Fibroblast of lung (primary cell): Measurements from ENCODE around the gene PDE4B. TPM values are rescaled to one million over a fixed set of nuclear protein-coding genes. Genes with fewer than 3 reads are reported as not detected.

ENCODE experiments used
- DNase-seq, 2 donors: peaks; one replicate each; pipeline versions ENCODE4 v3.0.0 to v3.0.0-alpha.2; 2010; ENCODE audit warnings: low read depth in 2 of 2
- H2AFZ ChIP-seq: 2 replicates; pipeline ENCODE4 v1.5.1; 2012; ENCODE audit warnings: low read length, control low read depth, inconsistent platforms
- H3K27ac ChIP-seq: 2 replicates; pipeline ENCODE4 v1.5.1; 2011; ENCODE audit warnings: low read length, control low read depth; ENCODE audit not compliant: insufficient read depth
- H3K27me3 ChIP-seq: 2 replicates; pipeline ENCODE4 v1.5.1; 2011; ENCODE audit warnings: mild to moderate bottlenecking, low read length; ENCODE audit not compliant: control insufficient read depth, insufficient read depth
- H3K36me3 ChIP-seq: 2 replicates; pipeline ENCODE4 v1.5.1; 2011; ENCODE audit warnings: low read length; ENCODE audit not compliant: control insufficient read depth, insufficient read depth
- H3K4me1 ChIP-seq: 2 replicates; pipeline ENCODE4 v1.5.1; 2011; ENCODE audit warnings: low read length; ENCODE audit not compliant: control insufficient read depth, insufficient read depth; ENCODE audit errors: extremely low read depth
- H3K4me2 ChIP-seq: 2 replicates; pipeline ENCODE4 v1.5.1; 2011; ENCODE audit warnings: low read length, control low read depth; ENCODE audit not compliant: insufficient read depth; ENCODE audit errors: extremely low read depth
- H3K4me3 ChIP-seq, 4 experiments: fragments of 200-600 bp in 1 of 4; sonication (generic) in 1 of 4; replicated peaks in 1 of 4; 2 replicates each; pipeline ENCODE4 v1.5.1; 2011 to 2016; ENCODE audit warnings: low read length in 4 of 4, low read depth in 3 of 4, mild to moderate bottlenecking in 3 of 4, control low read depth in 2 of 4, inconsistent platforms in 1 of 4, mixed read lengths in 1 of 4; ENCODE audit not compliant: insufficient read depth in 1 of 4; ENCODE audit errors: control extremely low read depth in 1 of 4
- H3K79me2 ChIP-seq: 2 replicates; pipeline ENCODE4 v1.5.1; 2012; ENCODE audit warnings: mild to moderate bottlenecking, low read length, inconsistent platforms; ENCODE audit not compliant: control insufficient read depth, insufficient read depth
- H3K9ac ChIP-seq: 2 replicates; pipeline ENCODE4 v1.5.1; 2011; ENCODE audit warnings: mild to moderate bottlenecking, low read length, control low read depth; ENCODE audit not compliant: insufficient read depth
- H3K9me3 ChIP-seq: 2 replicates; pipeline ENCODE4 v1.5.1; 2012; ENCODE audit warnings: low read depth, low read length; ENCODE audit not compliant: control insufficient read depth, insufficient read depth
- H4K20me1 ChIP-seq: 2 replicates; pipeline ENCODE4 v1.5.1; 2011; ENCODE audit warnings: low read length; ENCODE audit not compliant: control insufficient read depth, insufficient read depth; ENCODE audit errors: extremely low read depth
- EZH2 ChIP-seq: IDR thresholded peaks from 2 replicates; pipeline ENCODE4 v1.5.1; 2012; ENCODE audit warnings: low read length, control low read depth, mild to moderate bottlenecking; ENCODE audit errors: missing control alignments
- polyA plus RNA-seq, 2 donors: library from polyadenylated mRNA; depleted of rRNA in 1 of 2; stranded (reverse) in 1 of 2; unstranded in 1 of 2; fragments of >200 nt; gene quantifications; 2 replicates each; pipeline ENCODE4 v1.2.1, GENCODE V29; 2011 to 2012; ENCODE audit warnings: missing spikeins in 1 of 2
- total RNA-seq: library from RNA; depleted of rRNA; stranded (reverse); fragments of >200 nt; gene quantifications from 2 replicates; pipeline ENCODE4 v1.2.1, GENCODE V29; 2014
- TF ChIP-seq, protein P1 (sequence below), 2 donors: IDR thresholded peaks in 1 of 2; conservative IDR thresholded peaks in 1 of 2; 1 replicate in 1 of 2; 2 replicates in 1 of 2; pipeline ENCODE4 v1.5.1; 2011 to 2012; ENCODE audit warnings: low read length in 2 of 2, control low read depth in 1 of 2, inconsistent platforms in 1 of 2, low read depth in 1 of 2, mild to moderate bottlenecking in 1 of 2

The PDE4B gene
- total and polyA plus RNA-seq, 2 donors (not counting 1 experiment from before 2014, with no cell fraction given): 3.7 to 19.8 TPM

DNA sequence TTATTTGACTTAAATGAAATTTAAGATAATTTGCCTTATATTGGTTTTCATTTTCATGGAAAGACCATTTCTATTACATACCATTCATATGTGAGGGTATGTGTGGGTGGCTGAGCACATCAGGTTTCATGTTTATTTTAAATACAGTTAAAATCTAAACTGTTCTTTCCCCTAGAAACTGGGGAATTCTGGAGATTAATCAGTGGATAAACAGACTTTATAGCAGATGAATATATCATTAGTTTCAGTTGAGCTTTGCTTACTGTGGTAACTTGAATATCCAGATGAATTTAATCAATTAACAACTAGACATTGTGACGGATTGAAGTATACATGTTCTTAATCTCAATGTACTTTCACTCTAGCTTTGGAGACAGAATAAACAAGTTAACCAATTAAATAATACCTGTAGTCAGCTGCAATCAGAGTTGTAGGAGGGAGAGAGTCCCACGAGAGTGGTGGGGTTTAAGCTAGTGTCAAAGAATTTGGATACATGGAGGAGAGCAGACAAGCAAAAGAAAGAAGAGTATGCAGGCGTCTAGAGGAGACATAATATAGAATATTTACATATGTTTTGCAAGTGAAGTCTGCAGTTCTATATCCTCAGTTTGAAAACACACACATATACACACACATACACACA is 97.6 kb downstream of the PDE4B start:
- Histone ChIP-seq H3K36me3 (no peaks in the 10 kb centered on the region), H3K9ac (no peak overlapping the region), H3K4me3 (peak overlapping the region in 1 of 4 experiments; percentile 8), H3K9me3 (no peaks in the 10 kb centered on the region), H4K20me1 (no peaks in the 10 kb centered on the region), H3K4me2 (peak overlapping the region; percentile 48), H3K27ac (no peak overlapping the region), H3K27me3 (no peaks in the 10 kb centered on the region), H3K79me2 (no peaks in the 10 kb centered on the region), H3K4me1 (no peaks in the 10 kb centered on the region), H2AFZ (no peak overlapping the region)
- TF ChIP-seq, protein P1, sequence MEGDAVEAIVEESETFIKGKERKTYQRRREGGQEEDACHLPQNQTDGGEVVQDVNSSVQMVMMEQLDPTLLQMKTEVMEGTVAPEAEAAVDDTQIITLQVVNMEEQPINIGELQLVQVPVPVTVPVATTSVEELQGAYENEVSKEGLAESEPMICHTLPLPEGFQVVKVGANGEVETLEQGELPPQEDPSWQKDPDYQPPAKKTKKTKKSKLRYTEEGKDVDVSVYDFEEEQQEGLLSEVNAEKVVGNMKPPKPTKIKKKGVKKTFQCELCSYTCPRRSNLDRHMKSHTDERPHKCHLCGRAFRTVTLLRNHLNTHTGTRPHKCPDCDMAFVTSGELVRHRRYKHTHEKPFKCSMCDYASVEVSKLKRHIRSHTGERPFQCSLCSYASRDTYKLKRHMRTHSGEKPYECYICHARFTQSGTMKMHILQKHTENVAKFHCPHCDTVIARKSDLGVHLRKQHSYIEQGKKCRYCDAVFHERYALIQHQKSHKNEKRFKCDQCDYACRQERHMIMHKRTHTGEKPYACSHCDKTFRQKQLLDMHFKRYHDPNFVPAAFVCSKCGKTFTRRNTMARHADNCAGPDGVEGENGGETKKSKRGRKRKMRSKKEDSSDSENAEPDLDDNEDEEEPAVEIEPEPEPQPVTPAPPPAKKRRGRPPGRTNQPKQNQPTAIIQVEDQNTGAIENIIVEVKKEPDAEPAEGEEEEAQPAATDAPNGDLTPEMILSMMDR (conservative IDR thresholded peaks at IDR 0.05 in 1 of 2, IDR thresholded peaks at IDR 0.05 in 1 of 2; ENCODE audit: low read depth in 1 of 2, low read length in 2 of 2): no peak
- TF ChIP-seq EZH2: no peak
- DNase-seq: peak; percentile 37 to 83

DNA sequence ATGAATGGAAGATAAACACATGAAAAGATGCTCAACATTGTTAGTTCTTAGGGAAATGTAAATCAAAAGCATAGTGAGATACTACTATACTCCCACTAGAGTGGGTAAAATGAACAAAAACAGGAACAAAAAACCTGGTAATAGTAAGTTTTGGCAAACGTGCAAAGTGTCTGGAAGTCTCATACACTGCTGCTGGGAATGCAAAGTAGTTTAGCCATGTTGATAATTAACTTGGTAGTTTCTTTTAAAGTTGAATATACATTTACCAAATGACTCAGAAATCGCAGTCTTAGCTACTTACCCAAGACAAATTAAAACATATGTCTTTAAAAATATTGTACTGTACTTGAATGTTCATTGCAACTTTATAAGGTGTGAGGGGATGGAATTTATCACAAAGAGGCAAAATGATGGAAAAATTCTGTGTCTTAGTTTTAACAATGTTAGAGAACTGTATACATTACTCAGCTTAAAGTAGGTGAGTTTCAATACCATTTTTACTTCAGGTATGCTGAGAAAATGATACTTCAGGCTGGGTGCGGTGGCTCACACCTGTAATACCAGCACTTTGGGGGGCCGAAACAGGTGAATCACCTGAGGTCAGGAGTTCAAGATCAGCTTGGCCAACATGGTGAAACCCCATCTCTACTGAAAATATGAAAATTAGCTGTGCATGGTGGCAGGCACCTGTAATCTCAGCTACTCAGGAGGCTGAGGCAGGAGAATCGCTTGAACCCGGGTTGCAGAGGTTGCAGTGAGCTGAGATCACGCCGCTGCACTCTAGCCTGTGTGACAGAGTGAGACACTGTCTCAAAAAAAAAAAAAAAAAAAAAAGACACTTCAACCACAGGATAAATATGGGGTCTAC is 102.3 kb downstream of the PDE4B start:
- H2AFZ ChIP-seq: no peak overlapping the region
- H4K20me1 ChIP-seq: no peaks in the 10 kb centered on the region
- H3K79me2 ChIP-seq: no peaks in the 10 kb centered on the region
- TF ChIP-seq EZH2: no peak
- TF ChIP-seq, protein P1 (conservative IDR thresholded peaks at IDR 0.05 in 1 of 2, IDR thresholded peaks at IDR 0.05 in 1 of 2; ENCODE audit: low read depth in 1 of 2, low read length in 2 of 2): no peak
- no peak for DNase-seq
- no peak overlapping the region for H3K4me2 ChIP-seq
- no peaks in the 10 kb centered on the region for H3K4me1 ChIP-seq
- no peaks in the 10 kb centered on the region for H3K27me3 ChIP-seq
- no peaks in the 10 kb centered on the region for H3K9me3 ChIP-seq
- no peak overlapping the region for H3K9ac ChIP-seq
- no peak overlapping the region for H3K27ac ChIP-seq
- no peak overlapping the region for H3K4me3 ChIP-seq
- no peaks in the 10 kb centered on the region for H3K36me3 ChIP-seq

DNA sequence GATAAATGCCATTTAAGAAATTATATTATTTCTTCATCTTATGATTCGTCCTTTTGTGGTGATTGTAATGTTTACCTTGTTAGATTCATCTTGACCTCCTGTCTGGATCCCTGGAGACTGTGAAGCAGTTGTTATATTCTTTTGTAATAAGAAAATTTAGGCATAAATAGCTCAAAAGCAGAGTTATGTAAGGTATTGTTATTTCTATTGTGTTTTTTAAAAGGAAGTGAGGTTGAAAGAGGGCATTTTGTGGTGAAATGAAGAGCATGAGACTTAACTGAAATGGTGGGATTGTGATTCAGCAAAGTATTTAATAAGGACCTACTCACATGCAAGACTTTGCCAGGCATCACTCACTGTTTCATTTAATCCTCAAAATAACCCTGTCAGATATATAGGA is 104.0 kb downstream of the PDE4B start:
- no peaks in the 10 kb centered on the region for H3K9me3 ChIP-seq
- H3K9ac ChIP-seq: no peak overlapping the region
- no peak for TF ChIP-seq EZH2
- TF ChIP-seq, protein P1 (conservative IDR thresholded peaks at IDR 0.05 in 1 of 2, IDR thresholded peaks at IDR 0.05 in 1 of 2; ENCODE audit: low read depth in 1 of 2, low read length in 2 of 2): no peak
- no peak overlapping the region for H3K27ac ChIP-seq
- H2AFZ ChIP-seq: no peak overlapping the region
- DNase-seq: peak in 1 of 2 donors; percentile 55
- H3K4me3 ChIP-seq: no peak overlapping the region
- H3K36me3 ChIP-seq: no peaks in the 10 kb centered on the region
- H3K4me2 ChIP-seq: no peak overlapping the region
- H3K4me1 ChIP-seq: no peaks in the 10 kb centered on the region
- H4K20me1 ChIP-seq: no peaks in the 10 kb centered on the region
- H3K27me3 ChIP-seq: no peaks in the 10 kb centered on the region
- no peaks in the 10 kb centered on the region for H3K79me2 ChIP-seq
